Esophagus (tissue), 2 donors: ENCODE data around the gene ASH1L. TPM values are rescaled to one million over a fixed set of nuclear protein-coding genes. Genes with fewer than 3 reads are reported as not detected.
"Not testable (repeated sequence)": the region's sequence is repeated elsewhere in the genome, so short reads cannot be mapped to it uniquely, and the experiment has no call there.

Experiments used
- H3K27ac ChIP-seq, 2 donors: one replicate each; pipeline ENCODE4 v1.5.1; 2013; ENCODE audit warnings: low read depth in 2 of 2, mild to moderate bottlenecking in 2 of 2, inconsistent platforms in 1 of 2, low read length in 1 of 2, moderate library complexity in 1 of 2
- H3K27me3 ChIP-seq, 2 donors: one replicate each; pipeline ENCODE4 v1.6.1; 2013; ENCODE audit warnings: low read length in 2 of 2, control low read depth in 1 of 2, mild to moderate bottlenecking in 1 of 2; ENCODE audit not compliant: insufficient read depth in 2 of 2, control insufficient read depth in 1 of 2
- H3K36me3 ChIP-seq, 2 donors: one replicate each; pipeline ENCODE4 v1.6.1; 2013; ENCODE audit warnings: low read length in 1 of 2; ENCODE audit not compliant: control insufficient read depth in 2 of 2, insufficient read depth in 2 of 2
- H3K4me1 ChIP-seq, 2 donors: one replicate each; pipeline ENCODE4 v1.6.1; 2013; ENCODE audit warnings: low read length in 1 of 2; ENCODE audit not compliant: control insufficient read depth in 2 of 2, insufficient read depth in 2 of 2
- H3K4me3 ChIP-seq, 2 donors: one replicate each; pipeline ENCODE4 v1.5.1; 2013; ENCODE audit warnings: low read length in 2 of 2, mild to moderate bottlenecking in 2 of 2, low read depth in 1 of 2, moderate library complexity in 1 of 2
- H3K9me3 ChIP-seq, 2 donors: one replicate each; pipeline ENCODE4 v1.6.1; 2013; ENCODE audit warnings: mild to moderate bottlenecking in 2 of 2, low read depth in 1 of 2, low read length in 1 of 2, moderate library complexity in 1 of 2; ENCODE audit not compliant: control insufficient read depth in 2 of 2, insufficient read depth in 1 of 2
- WGBS, 2 donors: extraction: QIAGEN DNeasy Blood & Tissue Kit; methylation state at CpG; one replicate each; pipeline ENCODE4 v1.1.7; 2013; 5-methylcytosine and 5-hydroxymethylcytosine counted together
- polyA plus RNA-seq, 2 donors: library from polyadenylated mRNA; stranded (reverse); fragments of 200-250 nt; gene quantifications; one replicate each; pipeline ENCODE4 v1.2.3, GENCODE V29; 2013
- donor health status: healthy with polysubstance abuse.
- donor health status: Bipolar disorder and iron deficiency.

The ASH1L gene
- polyA plus RNA-seq, 2 donors: 5.9 to 7.2 TPM

DNA sequence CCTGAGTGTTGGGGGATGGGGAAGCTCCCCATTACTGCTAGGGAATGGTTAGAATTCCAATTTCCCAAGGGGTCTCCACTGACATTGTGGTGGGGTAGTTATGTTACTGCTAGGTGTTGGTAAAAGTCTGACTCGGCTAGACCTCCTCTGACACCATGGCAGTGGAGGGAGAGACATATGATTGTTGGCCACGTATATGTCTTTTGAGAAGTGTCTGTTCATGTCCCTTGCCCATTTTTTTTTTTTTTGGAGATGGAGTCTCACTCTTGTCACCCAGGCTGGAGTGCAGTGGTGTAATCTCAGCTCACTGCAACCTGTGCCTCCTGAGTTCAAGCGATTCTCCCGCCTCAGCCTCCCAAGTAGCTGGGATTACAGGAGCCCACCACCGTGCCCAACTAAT is 176.8 kb downstream of the ASH1L start:
- not testable (repeated sequence) for H3K27me3 ChIP-seq, H3K27ac ChIP-seq, H3K36me3 ChIP-seq, H3K9me3 ChIP-seq, H3K4me3 ChIP-seq, H3K4me1 ChIP-seq
- 94 to 99% methylated on average over 5 of the region's 5 CpGs for WGBS, 2 donors

DNA sequence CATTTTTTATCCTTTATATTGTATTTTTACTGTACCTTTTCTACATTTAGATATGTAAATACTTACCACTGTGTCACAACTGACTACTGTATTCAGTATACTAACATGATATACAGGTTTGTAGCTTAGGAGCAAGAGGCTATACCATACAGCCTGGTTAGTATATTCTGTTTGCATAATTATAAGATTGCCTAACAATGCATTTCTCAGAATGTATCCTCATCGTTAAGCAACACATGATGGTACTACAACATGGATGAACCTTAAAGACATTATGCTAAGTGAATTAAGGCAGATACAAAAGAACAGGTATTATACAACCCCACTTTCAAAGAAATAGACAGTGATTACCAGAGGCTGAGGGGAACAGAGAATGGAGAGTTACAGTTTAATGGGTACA is 179.2 kb downstream of the ASH1L start:
- Histone ChIP-seq H3K4me3 (no peak overlapping the region), H3K36me3 (peaks cover 0 to 6% of the 10 kb centered on the region in 2 donors), H3K9me3 (no peaks in the 10 kb centered on the region), H3K4me1 (no peaks in the 10 kb centered on the region), H3K27me3 (no peaks in the 10 kb centered on the region), H3K27ac (no peak overlapping the region)
- 87 to 88% methylated on average over 1 of the region's 1 CpG for WGBS, 2 donors

DNA sequence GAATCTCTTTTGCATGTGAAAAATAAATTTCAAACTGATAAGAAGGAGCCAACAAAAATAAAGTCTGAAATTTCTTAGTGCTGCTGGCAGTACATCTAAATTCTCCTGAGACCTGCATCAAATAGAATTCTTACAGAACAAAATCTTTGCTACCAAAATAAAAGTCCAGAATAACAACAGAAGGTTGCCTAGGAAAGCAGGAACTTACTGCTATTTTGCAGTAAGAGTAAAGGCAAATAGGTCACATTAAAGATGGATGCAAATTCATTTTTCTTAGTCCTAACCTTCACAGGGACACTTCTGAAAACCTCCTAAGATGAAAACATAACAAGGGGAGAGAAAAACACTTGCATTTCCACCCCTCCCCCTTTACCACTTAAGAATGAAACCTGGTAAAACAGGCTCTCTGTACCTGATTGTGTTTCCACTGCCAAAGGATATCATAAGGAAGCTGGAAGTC is 182.9 kb downstream of the ASH1L start:
- Histone ChIP-seq H3K4me3 (no peak overlapping the region), H3K27me3 (no peaks in the 10 kb centered on the region), H3K36me3 (peaks cover 8 to 10% of the 10 kb centered on the region in 2 donors), H3K27ac (no peak overlapping the region), H3K9me3 (no peaks in the 10 kb centered on the region), H3K4me1 (no peaks in the 10 kb centered on the region)

DNA sequence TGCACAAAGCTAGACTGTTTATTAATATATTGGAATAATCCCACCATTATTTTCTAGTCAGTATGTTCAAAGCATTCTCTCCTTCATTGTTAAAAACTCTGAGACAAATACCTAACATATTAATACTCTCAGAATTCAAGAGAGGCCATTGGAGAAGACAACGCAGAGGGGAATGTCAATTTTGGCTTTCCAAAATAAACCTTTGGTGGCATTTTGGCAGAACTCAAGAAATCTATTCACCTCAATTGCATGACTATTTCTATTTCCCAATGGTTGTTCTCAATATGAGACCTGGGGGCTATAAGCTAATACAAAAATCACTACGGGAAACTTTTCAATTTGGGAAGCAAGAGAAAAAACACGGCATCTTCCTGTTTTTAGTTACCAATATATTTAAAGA is 183.4 kb downstream of the ASH1L start:
- peaks cover 8 to 10% of the 10 kb centered on the region in 2 donors for H3K36me3 ChIP-seq
- 58 to 67% methylated on average over 3 of the region's 3 CpGs for WGBS, 2 donors
- H3K4me1 ChIP-seq: no peaks in the 10 kb centered on the region
- no peaks in the 10 kb centered on the region for H3K9me3 ChIP-seq
- H3K27me3 ChIP-seq: no peaks in the 10 kb centered on the region
- no peak overlapping the region for H3K4me3 ChIP-seq
- no peak overlapping the region for H3K27ac ChIP-seq

DNA sequence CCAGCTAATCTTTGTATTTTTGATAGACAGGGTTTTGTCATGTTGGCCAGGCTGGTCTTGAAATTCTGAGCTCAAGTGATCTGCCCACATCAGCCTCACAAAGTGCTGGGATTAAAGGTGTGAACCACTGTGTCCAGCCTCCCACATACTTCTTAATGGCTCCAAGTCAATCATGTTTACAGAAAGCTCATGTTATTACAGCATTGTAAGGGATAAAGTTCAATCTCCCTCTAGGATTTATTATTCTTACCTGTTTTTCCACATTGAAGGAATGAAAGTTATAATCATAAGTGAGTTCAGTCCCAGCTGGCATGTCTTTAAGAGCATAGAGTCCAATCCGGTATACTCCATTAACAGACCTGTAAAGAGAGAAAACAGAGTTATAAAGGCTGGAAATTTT is 202.6 kb downstream of the ASH1L start:
- Histone ChIP-seq H3K36me3 (peaks cover 0 to 11% of the 10 kb centered on the region in 2 donors), H3K27ac (no peak overlapping the region), H3K4me1 (no peaks in the 10 kb centered on the region), H3K9me3 (no peaks in the 10 kb centered on the region), H3K4me3 (no peak overlapping the region), H3K27me3 (no peaks in the 10 kb centered on the region)
- WGBS, 2 donors: 94 to 96% methylated on average over 1 of the region's 1 CpG

DNA sequence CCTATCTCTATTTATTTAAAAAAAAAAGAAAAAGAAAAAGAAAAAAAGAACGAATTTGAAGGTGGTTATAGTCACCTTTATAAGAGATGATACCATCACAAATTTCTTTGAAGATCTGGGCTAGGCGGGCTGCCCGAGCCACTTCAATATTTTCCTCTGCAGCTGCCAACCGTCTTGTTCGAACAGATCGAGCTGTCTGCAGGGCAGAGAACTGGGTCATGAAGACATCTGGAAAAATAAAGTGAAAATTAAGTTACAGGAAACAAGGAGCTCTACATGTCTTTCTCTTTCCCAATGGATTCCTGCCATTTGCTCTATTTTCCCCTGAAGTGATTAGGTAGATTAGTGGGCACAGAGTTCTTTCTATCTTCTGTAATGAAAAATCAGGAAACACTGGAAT is 210.0 kb downstream of the ASH1L start:
- WGBS, 2 donors: 89 to 94% methylated on average over 6 of the region's 6 CpGs
- Histone ChIP-seq H3K4me1 (no peaks in the 10 kb centered on the region), H3K27ac (no peak overlapping the region), H3K9me3 (no peaks in the 10 kb centered on the region), H3K36me3 (peaks cover 10 to 11% of the 10 kb centered on the region in 2 donors), H3K27me3 (no peaks in the 10 kb centered on the region), H3K4me3 (no peak overlapping the region)

DNA sequence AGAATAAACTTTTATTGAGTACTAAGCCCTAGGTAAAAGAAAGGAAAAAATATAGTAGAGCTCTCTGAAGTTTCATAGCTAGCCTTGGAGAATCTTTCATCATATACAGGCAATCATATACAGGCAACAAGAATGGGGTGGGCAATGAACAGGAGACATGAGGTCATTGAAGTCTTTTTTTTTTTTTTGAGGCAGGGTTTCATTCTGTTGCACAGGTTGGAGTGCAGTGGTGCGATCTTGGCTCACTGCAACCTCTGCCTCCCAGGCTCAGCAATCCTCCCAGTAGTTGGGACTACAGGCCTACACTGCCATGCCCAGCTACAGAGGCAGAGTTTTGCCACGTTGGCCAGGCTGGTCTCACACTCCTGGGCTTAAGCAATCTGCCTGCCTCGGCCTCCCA is 219.8 kb downstream of the ASH1L start:
- peaks cover 18 to 28% of the 10 kb centered on the region in 2 donors for H3K36me3 ChIP-seq
- no peak overlapping the region for H3K27ac ChIP-seq
- WGBS, 2 donors: 87 to 92% methylated on average over 3 of the region's 3 CpGs
- H3K4me1 ChIP-seq: no peaks in the 10 kb centered on the region
- H3K4me3 ChIP-seq: no peak overlapping the region
- H3K27me3 ChIP-seq: no peaks in the 10 kb centered on the region
- no peaks in the 10 kb centered on the region for H3K9me3 ChIP-seq

DNA sequence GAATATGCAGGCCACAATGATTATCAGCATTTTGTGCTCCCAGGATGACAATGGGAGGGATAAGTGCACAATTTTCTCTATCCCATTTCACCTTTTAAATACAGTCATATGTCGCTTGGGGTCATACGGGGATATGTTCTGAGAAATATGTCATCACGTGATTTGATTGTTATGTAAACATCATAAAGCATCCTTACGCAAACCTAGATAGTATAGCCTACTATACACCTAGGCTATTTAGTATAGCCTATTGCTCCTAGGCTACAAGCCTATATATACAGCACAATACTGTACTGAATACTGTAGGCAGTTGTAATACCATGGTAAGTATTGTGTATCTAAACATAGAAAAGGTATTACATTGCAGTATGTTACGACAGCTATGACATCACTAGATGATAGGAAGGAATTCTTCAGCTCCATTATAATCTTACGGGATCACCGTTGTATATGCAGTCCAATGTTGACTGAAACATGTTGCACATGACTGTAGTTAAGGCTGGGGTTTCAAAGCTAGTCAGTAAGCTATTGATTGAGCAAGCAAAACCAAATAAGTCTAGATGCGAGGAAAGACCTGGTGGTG is 223.0 kb downstream of the ASH1L start:
- Histone ChIP-seq H3K9me3 (no peaks in the 10 kb centered on the region), H3K4me3 (no peak overlapping the region), H3K27me3 (no peaks in the 10 kb centered on the region), H3K4me1 (no peaks in the 10 kb centered on the region), H3K27ac (no peak overlapping the region), H3K36me3 (peaks cover 30 to 32% of the 10 kb centered on the region in 2 donors)
- WGBS, 2 donors: 93% methylated on average over 8 of the region's 8 CpGs

DNA sequence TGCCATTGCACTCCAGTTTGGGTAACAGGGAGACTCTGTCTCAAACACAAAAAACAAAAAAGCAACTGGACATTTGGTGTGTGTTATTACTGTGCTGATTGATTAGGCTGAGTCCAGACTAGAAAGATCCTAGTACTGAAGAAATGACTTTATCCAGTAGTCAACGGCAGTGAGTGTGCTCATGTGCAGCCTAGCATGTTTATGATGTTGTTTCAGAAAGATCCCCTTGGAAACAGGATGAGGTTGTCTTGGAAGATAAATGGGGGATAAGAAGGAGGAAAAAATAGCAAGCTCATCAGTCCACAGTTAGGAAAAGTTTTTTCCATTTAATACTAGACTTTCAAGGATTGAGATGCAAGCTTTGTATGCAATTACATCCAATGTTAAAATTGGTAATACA is 227.6 kb downstream of the ASH1L start:
- H3K9me3 ChIP-seq: no peaks in the 10 kb centered on the region
- no peak overlapping the region for H3K4me3 ChIP-seq
- no peaks in the 10 kb centered on the region for H3K4me1 ChIP-seq
- no peak overlapping the region for H3K27ac ChIP-seq
- 60 to 67% methylated on average over 1 of the region's 1 CpG for WGBS, 2 donors
- peaks cover 26% of the 10 kb centered on the region in 2 donors for H3K36me3 ChIP-seq
- H3K27me3 ChIP-seq: no peaks in the 10 kb centered on the region

DNA sequence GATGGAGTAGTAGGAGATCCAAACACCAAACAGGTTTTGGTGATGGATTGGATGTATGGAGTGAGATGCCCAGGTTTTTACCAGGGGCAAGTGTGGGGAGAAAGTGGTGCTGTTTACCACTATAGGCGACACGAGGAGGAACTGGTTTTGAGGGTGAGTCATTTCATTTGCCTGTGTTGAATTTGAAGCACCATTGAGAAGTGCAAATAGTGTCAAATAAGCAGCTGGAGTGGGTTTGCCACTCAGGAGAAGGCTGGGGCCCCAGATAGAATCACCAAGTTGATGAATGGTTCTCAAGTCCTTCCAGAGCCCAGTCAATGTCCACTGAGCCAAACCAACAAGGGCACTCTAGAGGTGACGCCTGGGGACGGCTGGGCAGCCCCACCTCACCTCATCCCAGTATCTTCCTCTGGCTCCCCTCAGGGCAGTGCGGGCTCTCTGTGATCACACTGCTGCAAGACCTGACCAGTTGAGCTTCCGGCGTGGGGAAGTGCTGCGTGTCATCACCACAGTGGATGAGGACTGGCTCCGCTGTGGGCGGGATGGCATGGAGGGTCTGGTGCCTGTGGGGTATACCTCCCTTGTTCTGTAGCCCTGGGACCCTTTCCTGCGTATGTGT is 232.5 kb downstream of the ASH1L start:
- H3K27me3 ChIP-seq: no peaks in the 10 kb centered on the region
- no peak overlapping the region for H3K27ac ChIP-seq
- peaks cover 8 to 25% of the 10 kb centered on the region in 2 donors for H3K36me3 ChIP-seq

More for the DNA sequence above, 232.5 kb downstream of the ASH1L start:
- Histone ChIP-seq H3K9me3 (no peaks in the 10 kb centered on the region), H3K4me3 (no peak overlapping the region), H3K4me1 (peaks cover 0 to 9% of the 10 kb centered on the region in 2 donors)
- 77 to 91% methylated on average over 11 of the region's 11 CpGs for WGBS, 2 donors
